ENCODE measurements around the gene VGLL3. TPM values are rescaled to one million over a fixed set of nuclear protein-coding genes. Genes with fewer than 3 reads are reported as not detected.

Gene VGLL3
- total and polyA plus RNA-seq, 3 experiments from 2014 or later, result not detected

GRCh38 chr3:87006844-87007439 is 16.0 kb upstream of the VGLL3 start:
- ChIA-PET CTCF (no interaction called here), POLR2A (no interaction called here)
- Mint-ChIP-seq H3K36me3 (no peaks in the 10 kb centered on the region), H3K27me3 (no peaks in the 10 kb centered on the region), H3K9me3 (peaks cover 0 to 15% (median 3%) of the 10 kb centered on the region in 5 donors), H3K4me3 (no peak overlapping the region), H3K4me1 (no peaks in the 10 kb centered on the region), H3K27ac (no peak overlapping the region)
- no peaks in the 10 kb centered on the region for H3K9me3 ChIP-seq (ENCODE audit: low read length)
- no peak for DNase-seq
- H3K4me1 ChIP-seq (ENCODE audit: insufficient read depth, low read length), result no peaks in the 10 kb centered on the region
- H3K27me3 ChIP-seq (ENCODE audit: insufficient read depth, low read length, poor library complexity, severe bottlenecking), result no peaks in the 10 kb centered on the region
- H3K36me3 ChIP-seq (ENCODE audit: insufficient read depth, low read length), result no peaks in the 10 kb centered on the region
- H3K27ac ChIP-seq (ENCODE audit: low read depth, low read length), result no peak overlapping the region
- H3K4me3 ChIP-seq (ENCODE audit: low read length), result no peak overlapping the region

- H3K9me3 Mint-ChIP-seq, result peaks cover 0 to 15% (median 1%) of the 10 kb centered on the region in 5 donors
- no peaks in the 10 kb centered on the region for H3K4me1 ChIP-seq (ENCODE audit: insufficient read depth, low read length)
- H3K27me3 Mint-ChIP-seq, result no peaks in the 10 kb centered on the region
- H3K27ac Mint-ChIP-seq, result no peak overlapping the region
- H3K36me3 Mint-ChIP-seq, result no peaks in the 10 kb centered on the region
- no peaks in the 10 kb centered on the region for H3K9me3 ChIP-seq (ENCODE audit: low read length)
- no peaks in the 10 kb centered on the region for H3K36me3 ChIP-seq (ENCODE audit: insufficient read depth, low read length)
- no peak overlapping the region for H3K4me3 ChIP-seq (ENCODE audit: low read length)
- no peaks in the 10 kb centered on the region for H3K27me3 ChIP-seq (ENCODE audit: insufficient read depth, low read length, poor library complexity, severe bottlenecking)
- DNase-seq, result no peak
- ChIA-PET POLR2A (no interaction called here), CTCF (no interaction called here)
- H3K4me3 Mint-ChIP-seq, result no peak overlapping the region
- no peaks in the 10 kb centered on the region for H3K4me1 Mint-ChIP-seq
- H3K27ac ChIP-seq (ENCODE audit: low read depth, low read length), result no peak overlapping the region
Observed at GRCh38 chr3:87004883-87005282, 13.9 kb upstream of the VGLL3 start.

GRCh38 chr3:87002346-87002745 is 11.4 kb upstream of the VGLL3 start:
- ChIA-PET POLR2A (no interaction called here), CTCF (no interaction called here)
- Mint-ChIP-seq H3K4me1 (no peaks in the 10 kb centered on the region), H3K27ac (no peak overlapping the region), H3K36me3 (no peaks in the 10 kb centered on the region), H3K9me3 (peaks cover 0 to 5% (median 0%) of the 10 kb centered on the region in 5 donors), H3K27me3 (no peaks in the 10 kb centered on the region), H3K4me3 (no peak overlapping the region)
- no peak overlapping the region for H3K27ac ChIP-seq (ENCODE audit: low read depth, low read length)
- H3K36me3 ChIP-seq (ENCODE audit: insufficient read depth, low read length), result no peaks in the 10 kb centered on the region
- no peak for DNase-seq
- H3K27me3 ChIP-seq (ENCODE audit: insufficient read depth, low read length, poor library complexity, severe bottlenecking), result no peaks in the 10 kb centered on the region
- H3K4me3 ChIP-seq (ENCODE audit: low read length), result no peak overlapping the region
- H3K4me1 ChIP-seq (ENCODE audit: insufficient read depth, low read length), result no peaks in the 10 kb centered on the region
- H3K9me3 ChIP-seq (ENCODE audit: low read length), result no peaks in the 10 kb centered on the region

DNA sequence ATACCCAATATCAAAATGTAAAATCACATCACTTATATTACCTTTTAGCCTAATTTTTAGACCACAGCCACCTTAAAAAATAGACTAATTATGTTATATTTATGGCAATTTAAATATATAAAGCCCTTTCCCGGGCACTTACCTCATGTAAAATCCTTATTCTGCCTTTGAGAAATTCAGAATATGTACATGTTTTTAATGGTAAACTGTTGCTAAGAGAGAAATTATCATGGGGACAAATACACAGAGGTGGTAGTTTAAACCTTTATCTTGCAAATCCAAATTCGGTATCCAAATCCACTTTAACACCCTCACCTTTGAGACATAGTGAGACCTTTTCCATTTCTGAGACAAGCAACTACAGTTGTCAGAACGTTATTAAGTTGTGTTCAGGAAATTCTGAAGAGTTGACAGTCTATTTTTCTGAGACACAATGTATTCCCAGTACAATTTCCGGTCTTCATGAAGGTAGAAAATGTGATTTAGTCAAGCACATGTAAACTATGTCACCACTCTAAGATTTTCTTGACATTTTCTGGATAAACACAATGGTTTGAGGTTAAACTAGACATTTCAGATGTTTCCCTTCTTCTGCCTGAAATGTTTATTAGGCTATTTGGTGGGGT is 10.6 kb upstream of the VGLL3 start:
- no peak for DNase-seq
- no peaks in the 10 kb centered on the region for H3K9me3 ChIP-seq (ENCODE audit: low read length)
- Mint-ChIP-seq H3K9me3 (peaks cover 0 to 5% (median 0%) of the 10 kb centered on the region in 5 donors), H3K27me3 (no peaks in the 10 kb centered on the region), H3K27ac (no peak overlapping the region), H3K4me3 (no peak overlapping the region), H3K36me3 (no peaks in the 10 kb centered on the region), H3K4me1 (no peaks in the 10 kb centered on the region)
- H3K27me3 ChIP-seq (ENCODE audit: insufficient read depth, low read length, poor library complexity, severe bottlenecking), result no peaks in the 10 kb centered on the region
- H3K4me1 ChIP-seq (ENCODE audit: insufficient read depth, low read length), result no peaks in the 10 kb centered on the region
- POLR2A ChIA-PET, result no interaction called here
- CTCF ChIA-PET, result no interaction called here
- no peaks in the 10 kb centered on the region for H3K36me3 ChIP-seq (ENCODE audit: insufficient read depth, low read length)
- H3K27ac ChIP-seq (ENCODE audit: low read depth, low read length), result no peak overlapping the region
- no peak overlapping the region for H3K4me3 ChIP-seq (ENCODE audit: low read length)

GRCh38 chr3:87000940-87001339 is 10.0 kb upstream of the VGLL3 start:
- H3K27me3 ChIP-seq (ENCODE audit: insufficient read depth, low read length, poor library complexity, severe bottlenecking), result no peaks in the 10 kb centered on the region
- Mint-ChIP-seq H3K4me1 (no peaks in the 10 kb centered on the region), H3K36me3 (no peaks in the 10 kb centered on the region), H3K4me3 (no peak overlapping the region), H3K9me3 (peaks cover 0 to 5% (median 0%) of the 10 kb centered on the region in 5 donors), H3K27me3 (peaks cover 0 to 1% of the 10 kb centered on the region in 2 donors), H3K27ac (no peak overlapping the region)
- no peaks in the 10 kb centered on the region for H3K9me3 ChIP-seq (ENCODE audit: low read length)
- DNase-seq, result no peak
- H3K4me3 ChIP-seq (ENCODE audit: low read length), result no peak overlapping the region
- no peaks in the 10 kb centered on the region for H3K36me3 ChIP-seq (ENCODE audit: insufficient read depth, low read length)
- H3K4me1 ChIP-seq (ENCODE audit: insufficient read depth, low read length), result no peaks in the 10 kb centered on the region
- no peak overlapping the region for H3K27ac ChIP-seq (ENCODE audit: low read depth, low read length)
- CTCF ChIA-PET, result no interaction called here
- POLR2A ChIA-PET, result no interaction called here

- Histone ChIP-seq H3K4me1 (ENCODE audit: insufficient read depth, low read length) (no peaks in the 10 kb centered on the region), H3K36me3 (ENCODE audit: insufficient read depth, low read length) (no peaks in the 10 kb centered on the region), H3K27ac (ENCODE audit: low read depth, low read length) (no peak overlapping the region), H3K9me3 (ENCODE audit: low read length) (no peaks in the 10 kb centered on the region), H3K4me3 (ENCODE audit: low read length) (no peak overlapping the region), H3K27me3 (ENCODE audit: insufficient read depth, low read length, poor library complexity, severe bottlenecking) (no peaks in the 10 kb centered on the region)
- DNase-seq, result no peak
- ChIA-PET CTCF (no interaction called here), POLR2A (no interaction called here)
- no peak overlapping the region for H3K27ac Mint-ChIP-seq
- H3K9me3 Mint-ChIP-seq, result peaks cover 0 to 10% (median 0%) of the 10 kb centered on the region in 5 donors
- no peaks in the 10 kb centered on the region for H3K4me1 Mint-ChIP-seq
- H3K36me3 Mint-ChIP-seq, result no peaks in the 10 kb centered on the region
- H3K4me3 Mint-ChIP-seq, result no peak overlapping the region
- H3K27me3 Mint-ChIP-seq, result peaks cover 0 to 1% of the 10 kb centered on the region in 2 donors
Observed at GRCh38 chr3:86998569-86998968, 7.6 kb upstream of the VGLL3 start.

- DNase-seq, result no peak
- H3K36me3 ChIP-seq (ENCODE audit: insufficient read depth, low read length), result no peaks in the 10 kb centered on the region
- no peaks in the 10 kb centered on the region for H3K9me3 ChIP-seq (ENCODE audit: low read length)
- ChIA-PET CTCF (no interaction called here), POLR2A (no interaction called here)
- H3K27me3 Mint-ChIP-seq, result peaks cover 2 to 3% of the 10 kb centered on the region in 2 donors
- H3K4me3 Mint-ChIP-seq, result no peak overlapping the region
- H3K27ac ChIP-seq (ENCODE audit: low read depth, low read length), result no peak overlapping the region
- H3K27ac Mint-ChIP-seq, result no peak overlapping the region
- no peaks in the 10 kb centered on the region for H3K27me3 ChIP-seq (ENCODE audit: insufficient read depth, low read length, poor library complexity, severe bottlenecking)
- no peaks in the 10 kb centered on the region for H3K36me3 Mint-ChIP-seq
- no peak overlapping the region for H3K4me3 ChIP-seq (ENCODE audit: low read length)
- H3K4me1 Mint-ChIP-seq, result peaks cover 0 to 2% (median 0%) of the 10 kb centered on the region in 3 donors
- peaks cover 0 to 5% (median 2%) of the 10 kb centered on the region in 5 donors for H3K9me3 Mint-ChIP-seq
- H3K4me1 ChIP-seq (ENCODE audit: insufficient read depth, low read length), result no peaks in the 10 kb centered on the region
Observed at GRCh38 chr3:86996261-86996955, 5.5 kb upstream of the VGLL3 start.

DNA sequence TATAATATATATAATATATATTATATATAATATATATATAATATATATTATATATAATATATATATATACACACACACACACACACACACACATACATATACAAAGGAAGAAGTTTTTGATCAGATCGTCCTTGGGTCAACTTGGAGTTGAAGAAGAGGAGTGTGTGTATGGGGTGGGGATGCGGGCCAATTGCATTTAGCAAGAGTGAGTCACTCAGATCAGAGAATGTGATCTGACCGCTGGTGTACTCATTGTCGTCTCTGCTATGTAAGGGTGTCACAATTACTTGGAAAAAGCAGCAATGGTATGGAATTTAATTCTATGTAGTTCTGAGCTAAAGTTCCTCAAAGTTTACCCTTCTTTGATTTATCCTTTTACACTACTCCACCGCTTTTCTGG is 4.6 kb upstream of the VGLL3 start:
- no peak overlapping the region for H3K27ac ChIP-seq (ENCODE audit: low read depth, low read length)
- no peak overlapping the region for H3K27ac Mint-ChIP-seq
- ChIA-PET POLR2A (no interaction called here), CTCF (no interaction called here)
- H3K27me3 ChIP-seq (ENCODE audit: insufficient read depth, low read length, poor library complexity, severe bottlenecking), result no peaks in the 10 kb centered on the region
- H3K4me3 Mint-ChIP-seq, result no peak overlapping the region
- no peaks in the 10 kb centered on the region for H3K36me3 Mint-ChIP-seq
- H3K4me3 ChIP-seq (ENCODE audit: low read length), result no peak overlapping the region
- no peaks in the 10 kb centered on the region for H3K4me1 ChIP-seq (ENCODE audit: insufficient read depth, low read length)
- H3K9me3 ChIP-seq (ENCODE audit: low read length), result no peaks in the 10 kb centered on the region
- H3K9me3 Mint-ChIP-seq, result peaks cover 0 to 5% (median 2%) of the 10 kb centered on the region in 5 donors
- H3K27me3 Mint-ChIP-seq, result peaks cover 3% of the 10 kb centered on the region in 2 donors
- H3K36me3 ChIP-seq (ENCODE audit: insufficient read depth, low read length), result no peaks in the 10 kb centered on the region
- peaks cover 0 to 3% (median 0%) of the 10 kb centered on the region in 3 donors for H3K4me1 Mint-ChIP-seq
- no peak for DNase-seq

Data from CD8-positive, alpha-beta memory T cell (primary cell).